Forelimb muscle (tissue), 1 donor: ENCODE results near the gene HSF2. TPM values are rescaled to one million over a fixed set of nuclear protein-coding genes. Genes with fewer than 3 reads are reported as not detected.
"Not testable (repeated sequence)": the region's sequence is repeated elsewhere in the genome, so short reads cannot be mapped to it uniquely, and the experiment has no call there.

Source experiments
- DNase-seq: peaks from one replicate; pipeline ENCODE4 v3.0.0-alpha.2; 2013; ENCODE audit warnings: low read depth
- polyA plus RNA-seq: library from polyadenylated mRNA; unstranded; fragments of 120-200 nt; gene quantifications from one replicate; pipeline ENCODE4 v1.2.1, GENCODE V29; 2013; ENCODE audit not compliant: insufficient read length

HSF2 gene
- polyA plus RNA-seq, 1 donor = 26.9 TPM

DNA sequence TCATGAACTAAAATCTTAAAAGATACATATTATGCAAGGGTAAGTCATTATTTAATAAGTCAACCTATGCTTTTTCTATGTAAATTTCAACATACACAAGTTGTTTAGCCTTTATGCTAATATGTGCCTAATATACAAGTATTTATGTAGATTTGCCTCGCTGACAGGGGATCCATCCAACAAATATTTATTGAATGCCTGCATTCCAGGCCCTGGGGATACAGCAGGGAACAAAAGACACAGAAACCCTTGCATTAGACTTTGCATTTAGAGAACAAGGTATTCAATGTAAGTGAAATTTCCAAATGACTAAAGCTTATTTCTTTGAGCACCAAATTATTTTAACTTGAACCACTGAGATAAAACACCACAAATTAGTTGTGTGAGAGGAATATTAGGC is 53.1 kb downstream of the HSF2 start:
- DNase-seq = no peak

DNA sequence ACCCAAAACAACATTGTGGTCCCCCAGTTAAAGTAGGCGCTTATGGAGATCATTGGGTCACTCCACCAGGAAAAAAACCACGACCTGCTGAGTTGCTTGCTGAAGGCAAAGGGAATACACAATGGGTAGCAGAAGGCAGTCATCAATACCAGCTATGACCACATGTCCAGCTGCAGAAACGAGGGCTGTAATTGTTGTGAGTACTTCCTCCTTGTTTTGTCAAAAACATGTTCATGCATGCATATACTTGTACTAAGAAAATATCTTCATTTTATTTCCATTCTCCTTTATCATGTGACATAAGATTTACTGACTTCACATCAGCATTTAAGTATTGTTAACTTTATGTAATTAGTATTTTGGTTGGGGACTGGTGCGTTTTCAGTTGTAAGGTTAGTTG is 55.2 kb downstream of the HSF2 start:
- no peak for DNase-seq

DNA sequence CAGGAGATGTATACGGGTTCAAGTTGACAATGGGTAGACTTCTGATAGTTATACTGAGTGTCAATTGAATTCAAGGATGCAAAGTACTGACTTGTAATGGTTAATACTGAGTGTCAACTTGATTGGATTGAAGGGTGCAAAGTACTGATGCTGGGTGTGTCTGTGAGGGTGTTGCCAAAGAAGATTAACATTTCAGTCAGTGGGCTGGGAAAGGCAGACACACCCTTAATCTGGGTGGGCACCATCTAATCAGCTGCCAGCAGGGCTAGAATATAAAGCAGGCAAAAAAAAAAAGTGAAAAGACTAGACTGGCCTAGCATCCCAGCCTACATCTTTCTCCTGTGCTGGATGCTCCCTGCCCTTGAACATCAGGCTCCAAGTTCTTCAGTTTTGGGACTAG is 55.7 kb downstream of the HSF2 start:
- DNase-seq = not testable (repeated sequence)

DNA sequence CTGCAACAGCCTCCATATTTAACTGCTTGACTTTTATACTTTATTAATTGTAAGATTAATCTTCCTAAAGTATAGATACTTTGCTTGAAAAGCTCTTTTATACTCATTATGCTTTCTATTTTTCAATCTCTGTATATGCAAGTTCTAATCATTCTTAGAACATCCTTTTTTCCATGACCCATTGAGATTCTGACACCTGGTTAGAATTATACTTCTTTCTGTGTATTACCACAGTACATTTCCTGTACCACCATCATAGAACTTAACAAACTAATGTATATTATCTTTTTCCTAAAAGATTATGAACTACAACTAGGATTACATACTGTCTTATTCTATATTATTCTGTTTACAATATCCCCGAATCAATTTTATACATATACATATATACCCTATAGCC is 58.6 kb downstream of the HSF2 start:
- no peak for DNase-seq

DNA sequence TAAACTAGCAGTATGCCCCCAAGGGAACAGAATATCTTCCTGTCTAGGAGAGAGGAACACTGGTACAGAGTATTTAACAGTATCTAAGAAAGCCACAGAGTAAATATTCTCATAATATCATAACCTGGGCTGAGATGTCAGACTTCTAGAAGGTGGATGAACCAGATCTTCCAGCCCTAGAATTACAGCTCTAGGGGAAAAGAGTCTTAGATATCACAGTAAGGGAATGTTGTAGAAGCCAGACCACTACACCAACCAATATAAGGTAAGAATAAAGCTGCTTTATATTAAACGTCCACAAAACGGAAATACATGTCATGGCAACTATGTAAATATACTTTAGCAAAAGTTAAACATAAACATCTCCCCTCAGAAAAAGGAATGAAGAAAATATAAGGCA is 59.8 kb downstream of the HSF2 start:
- DNase-seq = no peak

DNA sequence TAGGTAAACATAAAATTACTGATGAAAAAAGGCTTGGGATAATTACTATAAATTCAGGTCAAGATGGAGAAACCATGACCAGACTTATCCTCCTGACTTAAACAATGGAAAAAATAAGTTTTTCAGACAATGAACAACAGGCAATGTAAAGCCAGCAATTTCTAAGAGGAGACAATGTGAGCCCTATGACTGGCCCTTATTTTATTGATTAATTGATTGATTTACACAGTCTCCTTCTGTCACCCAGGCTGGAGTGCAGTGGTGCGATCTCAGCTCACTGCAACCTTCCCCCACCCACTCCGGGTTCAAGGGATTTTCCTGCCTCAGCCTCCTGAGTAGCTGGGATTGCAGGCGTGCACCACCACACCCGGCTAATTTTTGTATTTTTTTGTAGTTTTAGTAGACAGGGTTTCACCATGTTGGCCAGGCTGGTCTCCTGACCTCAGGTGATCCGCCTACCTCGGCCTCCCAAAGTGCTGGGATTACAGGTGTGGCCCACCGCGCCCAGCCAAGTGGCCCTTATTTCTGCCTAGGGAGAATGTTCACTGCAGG is 60.5 kb downstream of the HSF2 start:
- not testable (repeated sequence) for DNase-seq

DNA sequence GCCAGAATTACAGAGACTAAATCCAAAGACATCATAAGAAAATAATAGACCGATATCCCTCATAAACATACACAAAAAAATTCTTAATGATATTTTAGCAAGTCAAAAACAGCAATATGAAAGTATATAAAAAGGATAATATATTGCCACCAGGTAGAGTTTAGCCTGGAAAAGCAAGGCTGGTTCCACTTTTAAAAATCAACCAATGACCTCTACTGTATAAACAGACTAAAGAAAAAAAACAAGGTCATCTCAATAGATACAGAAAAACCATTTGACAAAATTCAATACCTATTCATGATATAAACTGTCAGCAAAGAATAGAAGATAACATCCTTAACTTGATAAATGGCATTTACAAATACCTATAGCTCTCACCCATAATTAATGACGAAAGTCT is 62.4 kb downstream of the HSF2 start:
- no peak for DNase-seq

DNA sequence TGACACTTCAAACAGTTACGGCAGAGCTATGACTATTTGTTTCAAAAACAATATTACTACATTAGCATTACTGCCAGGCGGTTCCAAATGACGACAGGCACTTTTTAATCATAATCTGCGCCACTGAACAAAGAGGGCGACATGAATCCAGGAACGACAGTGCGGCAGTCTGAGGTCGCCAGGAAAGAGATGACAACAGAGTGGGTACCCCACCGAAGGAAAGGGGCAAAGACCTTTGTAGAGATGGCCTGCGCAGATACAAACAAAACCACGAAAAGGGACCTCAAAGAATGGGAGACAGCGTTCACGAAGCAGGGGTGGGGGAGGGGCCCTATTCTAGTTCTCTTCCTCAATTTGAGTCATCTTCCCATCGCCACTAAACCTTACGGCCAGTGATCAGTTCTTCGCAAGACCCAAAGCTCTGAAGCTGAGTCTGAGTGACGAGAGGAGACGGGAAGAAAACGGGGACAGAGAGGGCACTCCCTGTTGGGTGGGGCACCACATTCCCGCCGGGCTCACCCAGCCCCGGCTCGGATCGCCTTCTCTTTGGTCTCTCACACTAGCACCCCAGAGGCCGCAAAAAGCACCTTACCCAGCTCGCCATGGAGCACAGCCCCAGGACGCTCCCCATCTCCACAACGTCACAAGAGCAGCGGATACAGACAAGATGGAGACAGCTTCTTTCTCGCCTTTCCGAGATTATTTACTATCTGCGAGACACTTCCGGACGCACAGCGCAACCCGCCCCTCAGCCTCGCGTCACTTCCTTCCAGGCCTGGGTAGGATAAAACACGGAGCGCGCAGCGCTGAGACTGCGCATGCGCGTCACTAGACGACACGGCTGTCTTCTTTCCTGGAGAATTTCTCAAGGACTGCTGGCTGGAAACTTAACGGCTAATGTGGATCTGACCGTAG is 71.9 kb downstream of the HSF2 start, which contains the start of gene SERINC1:
Gene SERINC1 (minus strand): TSS at position 701 of the 915 bp plus-strand sequence. CDS start 70 bp downstream, at position 631.
- peak; percentile 97 for DNase-seq

DNA sequence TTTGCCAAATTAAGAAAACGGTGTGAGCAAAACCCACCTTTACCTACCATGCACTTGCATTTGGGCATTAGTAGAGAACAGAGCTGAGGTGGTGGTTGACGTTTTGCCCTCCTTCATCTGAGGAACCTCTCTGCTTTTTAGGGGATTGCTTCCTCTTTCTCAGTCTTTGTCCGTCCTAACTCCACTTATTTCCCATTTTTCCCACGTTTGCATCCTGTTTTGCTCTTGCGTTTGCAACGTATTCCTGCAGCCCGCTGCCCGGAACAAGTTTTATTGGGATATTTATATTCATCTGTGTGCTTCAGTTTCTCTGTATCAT is 72.5 kb downstream of the HSF2 start:
- DNase-seq = no peak

DNA sequence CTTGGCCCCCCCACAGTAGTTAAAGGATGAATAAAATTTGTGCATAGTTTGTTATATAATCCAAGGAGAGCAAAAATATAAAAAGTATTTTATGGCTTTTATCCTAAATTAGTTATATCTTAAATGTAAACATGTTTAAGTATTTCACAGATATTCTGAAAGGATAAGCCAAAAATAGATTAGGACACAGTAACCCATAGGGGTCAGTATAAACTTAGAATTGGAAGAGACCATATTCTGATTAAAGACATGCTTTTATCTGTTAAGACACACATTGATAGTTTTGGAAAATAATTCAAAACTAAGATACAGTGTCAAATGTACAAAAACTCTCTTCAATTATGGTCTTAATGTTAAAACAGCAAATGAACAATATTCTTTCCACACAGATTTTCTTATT is 76.7 kb downstream of the HSF2 start:
- no peak for DNase-seq

DNA sequence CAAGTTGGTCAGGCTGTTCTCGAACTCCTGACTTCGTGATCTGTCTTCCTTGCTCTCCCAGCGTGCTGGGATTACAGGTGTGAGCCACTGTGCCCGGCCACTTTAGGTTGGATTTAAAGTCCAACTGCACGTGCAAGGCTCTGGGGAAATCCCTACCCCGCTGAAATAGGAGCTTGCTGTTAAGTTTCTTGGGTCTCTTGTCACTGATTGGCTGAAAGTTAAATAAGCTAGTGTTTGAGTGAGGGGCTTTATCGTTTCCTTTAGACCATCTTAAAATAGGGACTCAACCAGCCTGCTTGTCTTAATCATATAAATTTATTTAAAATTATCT is 83.3 kb downstream of the HSF2 start:
- no peak for DNase-seq

Other genes starting within 250 kb of the HSF2 start
- 135 TPM for gene SERINC1, start 72.2 kb downstream of the HSF2 start, polyA plus RNA-seq
- 0.71 TPM for gene PKIB, start 210.8 kb downstream of the HSF2 start, polyA plus RNA-seq